GM19455 (cell line): ENCODE results near the gene MAP3K19.
"Not testable (repeated sequence)": the region's sequence is repeated elsewhere in the genome, so short reads cannot be mapped to it uniquely, and the experiment has no call there.

ENCODE experiments used
- ATAC-seq: cut with Tn5 transposase; IDR thresholded peaks from one replicate; pipeline ENCODE4 v1.9.1; 2021; ENCODE audit not compliant: unreplicated experiment

The MAP3K19 gene

DNA sequence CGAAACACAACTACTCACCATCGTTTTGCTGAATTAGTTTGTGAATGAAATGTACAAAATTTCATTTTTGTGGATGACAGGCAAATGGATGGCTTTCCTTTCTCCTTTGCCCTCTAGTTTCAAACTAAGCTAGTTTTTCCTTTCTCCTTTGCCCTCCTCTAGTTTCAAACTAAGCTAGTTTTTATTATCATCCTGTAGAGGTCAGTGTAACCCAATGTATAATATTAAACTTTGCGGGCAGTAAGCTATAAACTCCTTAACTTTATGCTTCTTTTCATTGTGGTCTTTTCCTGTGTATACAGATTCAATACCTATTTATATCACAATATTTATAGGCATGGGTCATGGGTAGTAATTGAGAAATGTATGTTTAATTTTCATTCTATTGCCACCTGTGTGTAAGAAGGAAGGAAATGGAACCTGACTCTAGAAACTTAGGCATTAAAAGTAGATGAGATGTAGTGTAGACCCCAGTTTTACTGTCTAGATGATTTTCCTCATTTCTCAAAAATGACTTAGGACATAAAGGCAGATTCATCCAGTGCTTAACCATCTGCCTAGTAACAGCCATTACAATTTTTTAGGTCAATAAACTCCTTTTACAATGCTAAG is 58.1 kb downstream of the MAP3K19 start:
- ATAC-seq, result no peak

DNA sequence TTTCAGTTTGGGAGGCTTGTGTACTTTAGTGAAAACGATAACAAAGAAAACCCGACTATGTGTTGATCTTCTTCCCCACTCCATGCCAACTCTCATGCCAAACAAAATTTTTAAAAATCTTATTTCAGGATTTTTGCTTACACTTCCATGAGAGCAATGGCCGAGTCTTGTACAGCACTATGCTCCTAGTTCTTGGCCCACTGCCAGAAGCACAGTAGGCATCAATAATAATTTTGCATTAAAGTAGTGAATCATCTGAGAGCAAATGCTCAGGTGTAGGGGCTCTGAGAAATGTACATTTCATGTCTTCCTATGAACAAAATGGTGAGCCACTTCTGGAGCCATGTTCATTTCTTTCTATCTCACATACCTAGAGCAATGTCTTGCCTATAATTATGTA is 62.2 kb downstream of the MAP3K19 start:
- ATAC-seq, result no peak

DNA sequence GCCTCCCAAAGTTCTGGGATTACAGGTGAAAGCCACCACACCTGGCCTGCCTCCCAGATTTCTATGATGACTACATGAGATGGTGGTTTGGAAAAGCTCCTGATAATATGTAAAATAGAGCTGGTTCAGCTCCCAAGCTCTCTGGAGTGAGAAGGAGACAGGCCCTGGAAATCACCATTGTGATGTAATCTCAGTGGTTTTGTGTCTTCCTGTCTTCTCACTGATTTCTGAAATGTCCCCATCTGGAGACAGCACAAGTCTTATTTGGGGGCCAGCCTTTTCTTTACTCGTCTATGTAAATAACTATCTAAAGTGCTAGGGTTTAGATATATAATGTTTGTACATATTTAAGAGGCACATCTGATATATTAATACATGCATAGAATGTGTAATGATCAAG is 64.6 kb downstream of the MAP3K19 start:
- ATAC-seq, result no peak

DNA sequence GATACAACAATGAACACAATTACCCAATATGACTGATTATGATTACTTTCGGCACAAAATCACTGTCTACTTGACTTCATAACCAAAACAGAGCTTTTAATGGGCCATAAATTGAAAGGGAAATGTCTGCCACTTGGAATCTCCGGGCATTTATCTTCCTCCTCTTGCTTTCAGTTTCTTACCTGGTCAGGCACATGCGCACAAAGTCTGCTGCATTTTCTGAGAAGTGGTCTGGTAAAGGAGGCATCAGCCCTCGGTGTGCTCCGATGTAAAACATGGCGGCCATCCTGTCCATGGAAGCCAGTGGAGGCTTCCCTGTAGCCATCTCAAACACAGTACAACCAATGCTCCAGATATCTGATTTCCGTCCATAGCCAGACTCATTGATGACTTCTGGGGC is 66.6 kb downstream of the MAP3K19 start:
- no peak for ATAC-seq

DNA sequence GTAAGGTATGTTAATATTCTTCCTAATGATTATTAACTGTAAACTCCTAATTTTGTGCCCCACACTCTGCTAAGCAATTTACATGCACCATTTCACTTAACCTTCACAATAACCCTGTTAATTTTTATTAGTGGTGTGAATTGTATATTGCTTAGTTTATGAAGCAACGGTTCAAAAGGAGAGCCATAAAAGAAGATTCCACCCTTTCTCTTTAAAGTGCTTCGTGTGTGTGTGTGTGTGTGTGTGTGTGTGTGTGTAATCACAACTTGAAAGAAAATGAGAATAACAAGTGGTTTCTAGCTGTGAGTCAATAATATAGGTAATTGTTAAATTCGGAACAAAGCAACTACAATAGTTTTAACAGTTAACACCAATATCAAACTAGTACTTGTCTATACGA is 68.0 kb downstream of the MAP3K19 start:
- ATAC-seq, result no peak

DNA sequence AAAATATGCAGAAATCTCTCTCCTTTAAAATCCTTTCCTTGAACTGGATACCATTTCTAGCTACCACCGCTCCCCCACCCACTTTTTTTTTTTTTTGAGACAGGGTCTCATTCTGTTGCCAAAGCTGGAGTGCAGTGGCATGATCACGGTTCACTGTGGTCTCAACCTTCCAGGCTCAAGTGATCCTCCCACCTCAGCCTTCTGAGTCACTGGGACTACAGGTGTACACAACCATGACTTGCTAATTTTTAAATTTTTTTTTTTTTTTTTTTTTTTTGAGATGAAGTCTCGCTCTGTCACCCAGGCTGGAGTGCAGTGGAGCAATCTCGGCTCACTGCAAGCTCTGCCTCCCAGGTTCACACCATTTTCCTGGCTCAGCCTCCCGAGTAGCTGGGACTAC is 70.1 kb downstream of the MAP3K19 start:
- not testable (repeated sequence) for ATAC-seq

DNA sequence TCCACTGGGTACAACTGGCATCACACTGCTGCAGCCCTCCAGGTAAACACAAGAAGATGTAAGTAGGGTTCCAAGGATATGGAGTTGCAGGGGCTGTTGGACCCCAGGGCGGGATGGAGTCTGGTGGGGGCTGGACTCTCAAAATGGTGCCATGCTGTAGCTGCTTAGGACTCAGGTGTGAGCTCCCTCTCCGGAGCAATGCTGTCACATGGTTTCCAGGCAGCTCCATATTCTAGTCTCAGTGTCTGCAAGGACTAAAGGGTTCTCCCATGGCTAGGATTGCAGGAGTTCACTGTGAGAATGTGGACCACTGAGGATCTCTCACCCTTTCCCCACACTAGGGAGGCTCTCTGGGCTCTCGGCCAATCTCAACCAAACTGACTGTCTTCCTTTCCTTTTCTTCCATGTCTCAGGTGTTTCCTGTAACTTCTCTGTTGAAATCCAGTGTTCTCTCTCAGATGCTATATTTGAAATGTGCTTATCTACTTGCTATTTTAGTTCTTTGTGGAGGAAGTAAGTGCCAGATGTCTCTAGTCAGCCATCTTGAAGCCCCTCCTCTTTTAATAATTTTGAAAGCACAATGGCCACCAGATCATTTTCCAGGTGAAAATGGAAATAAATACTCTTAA is 71.1 kb downstream of the MAP3K19 start:
- no peak for ATAC-seq

DNA sequence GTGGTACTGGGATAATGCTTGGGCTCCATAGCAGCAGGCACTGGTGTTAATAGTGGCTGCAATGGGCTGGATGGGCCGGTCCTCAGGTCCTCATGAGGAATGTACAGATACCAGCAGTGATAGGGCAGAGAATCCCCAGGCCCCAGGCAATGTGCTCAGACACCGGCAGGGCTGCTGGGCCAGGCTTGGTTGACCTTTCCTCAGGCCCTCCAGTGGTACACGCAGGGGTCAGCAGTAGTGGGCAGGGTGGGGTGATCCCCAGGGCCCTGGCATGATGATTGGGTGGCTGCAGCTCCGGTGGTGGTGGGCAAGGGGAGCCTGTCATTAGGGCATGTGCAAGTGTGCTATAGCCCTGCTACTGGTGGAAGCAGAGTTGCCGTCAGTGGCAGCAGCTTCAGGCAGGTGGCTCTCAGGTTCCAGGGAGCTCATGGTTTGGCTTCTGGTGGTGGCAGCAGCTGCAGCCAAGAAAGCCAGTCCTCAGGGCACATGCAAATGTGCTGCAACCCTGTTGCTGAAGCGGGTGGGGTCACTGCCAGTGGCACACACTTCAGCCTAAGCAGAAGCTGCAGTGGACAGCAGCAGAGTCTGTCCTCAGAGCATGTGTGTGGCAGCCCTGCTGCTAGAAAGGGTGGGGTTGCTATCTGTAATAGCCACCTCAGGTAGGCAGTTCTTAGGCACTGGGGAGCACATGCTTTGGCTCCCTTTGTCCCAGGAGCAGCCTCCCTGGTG is 71.8 kb downstream of the MAP3K19 start:
- ATAC-seq, result no peak

DNA sequence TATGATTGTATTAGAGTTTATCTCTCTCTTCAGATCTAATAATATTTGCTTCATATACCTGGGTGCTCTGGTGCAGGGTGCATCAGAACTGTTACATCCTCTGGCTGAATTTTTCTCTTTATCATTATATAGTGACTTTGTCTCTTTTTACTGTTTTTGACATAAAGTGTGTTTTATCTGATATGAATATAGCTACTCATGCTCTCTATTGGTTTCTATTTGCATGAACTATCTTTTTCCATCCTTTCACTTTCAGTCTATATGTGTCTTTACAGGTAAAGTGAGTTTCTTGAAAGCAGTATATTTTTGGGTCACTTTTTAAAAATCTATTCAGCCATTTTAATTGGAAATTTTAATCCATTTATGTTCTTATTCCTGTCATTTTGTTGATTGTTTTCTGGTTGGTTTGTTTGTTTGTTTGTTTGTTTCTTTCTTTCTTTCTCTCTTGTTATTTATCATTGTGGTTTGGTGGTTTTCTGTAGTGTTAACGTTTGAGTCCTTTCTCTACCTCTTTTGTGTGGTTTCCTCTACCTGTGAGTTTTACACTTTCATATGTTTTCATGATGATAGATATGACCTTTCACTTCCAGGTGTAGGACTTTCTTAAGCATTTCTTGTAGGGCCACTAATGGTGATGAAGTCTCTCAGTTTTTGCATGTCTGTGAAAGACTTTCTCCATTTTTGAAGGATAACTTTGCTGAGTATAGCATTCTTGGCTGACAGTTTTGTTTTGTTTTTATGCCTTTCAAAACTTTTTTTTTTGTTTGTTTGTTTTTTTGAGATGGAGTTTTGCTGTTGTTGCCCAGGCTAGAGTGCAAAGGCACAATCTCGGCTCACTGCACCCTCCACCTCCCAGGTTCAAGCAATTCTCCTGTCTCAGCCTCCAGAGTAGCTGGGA is 73.8 kb downstream of the MAP3K19 start:
- peak; percentile 64 for ATAC-seq

DNA sequence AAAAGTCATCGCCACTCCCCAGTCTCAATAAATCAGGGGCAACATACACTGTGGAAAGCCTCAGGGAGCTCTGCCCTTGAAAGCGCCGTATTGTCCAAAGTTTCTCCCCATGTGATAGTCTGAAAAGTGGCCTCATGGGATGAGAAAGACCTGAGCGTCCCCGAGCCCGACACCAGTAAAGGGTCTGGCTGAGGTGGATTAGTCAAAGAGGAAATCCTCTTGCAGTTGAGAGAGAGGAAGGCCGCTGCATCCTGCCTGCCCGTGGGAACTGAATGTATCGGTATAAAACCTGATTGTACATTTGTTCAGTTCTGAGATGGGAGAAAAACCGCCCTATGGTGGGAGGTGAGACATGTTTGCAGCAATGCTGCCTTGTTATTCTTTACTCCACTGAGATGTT is 80.1 kb downstream of the MAP3K19 start:
- not testable (repeated sequence) for ATAC-seq

DNA sequence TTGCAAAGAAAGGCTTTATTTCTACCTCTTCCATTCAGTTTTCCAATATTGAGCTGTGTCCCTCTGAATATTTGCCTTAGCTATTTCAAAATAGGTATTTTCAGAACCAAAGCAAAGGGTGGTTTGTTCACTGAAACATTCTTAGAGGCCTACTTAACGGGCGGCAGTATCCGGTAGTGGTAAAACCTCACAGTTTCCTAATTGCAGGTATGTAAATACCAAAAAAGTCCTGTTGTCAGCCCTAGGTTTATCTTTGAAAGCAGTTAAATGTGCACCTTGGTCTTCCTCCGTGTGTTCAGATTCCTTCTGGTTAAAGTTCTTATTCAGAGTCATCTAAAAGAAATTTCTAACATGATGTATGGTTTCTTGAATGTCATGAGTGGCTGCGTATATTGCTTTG is 89.8 kb downstream of the MAP3K19 start:
- ATAC-seq, result no peak

DNA sequence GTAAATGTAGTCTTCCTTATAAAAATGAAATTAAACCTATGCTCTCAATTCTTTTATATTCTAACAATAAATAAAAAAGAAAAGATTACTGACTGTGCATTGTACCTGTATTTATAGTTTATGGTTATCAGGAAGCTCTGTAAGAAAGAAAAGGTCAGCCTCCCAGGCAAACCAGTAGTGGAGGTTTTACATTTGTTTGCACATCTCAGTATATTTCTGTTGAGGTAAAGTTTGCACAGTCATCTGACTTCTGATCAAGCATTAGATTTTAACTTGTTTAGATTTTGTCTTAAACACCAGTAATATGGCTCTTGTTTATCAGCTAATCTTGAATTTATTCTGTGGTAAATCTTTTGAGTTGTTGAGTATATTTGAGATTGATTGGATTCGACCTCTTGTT is 91.5 kb downstream of the MAP3K19 start:
- ATAC-seq, result no peak

DNA sequence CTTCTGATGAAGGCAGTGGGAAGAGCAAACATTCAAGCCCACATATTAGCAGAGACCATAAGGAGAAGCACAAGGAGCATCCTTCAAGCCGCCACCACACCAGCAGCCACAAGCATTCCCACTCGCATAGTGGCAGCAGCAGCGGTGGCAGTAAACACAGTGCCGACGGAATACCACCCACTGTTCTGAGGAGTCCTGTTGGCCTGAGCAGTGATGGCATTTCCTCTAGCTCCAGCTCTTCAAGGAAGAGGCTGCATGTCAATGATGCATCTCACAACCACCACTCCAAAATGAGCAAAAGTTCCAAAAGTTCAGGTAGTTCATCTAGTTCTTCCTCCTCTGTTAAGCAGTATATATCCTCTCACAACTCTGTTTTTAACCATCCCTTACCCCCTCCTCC is 93.2 kb downstream of the MAP3K19 start:
- ATAC-seq, result no peak

DNA sequence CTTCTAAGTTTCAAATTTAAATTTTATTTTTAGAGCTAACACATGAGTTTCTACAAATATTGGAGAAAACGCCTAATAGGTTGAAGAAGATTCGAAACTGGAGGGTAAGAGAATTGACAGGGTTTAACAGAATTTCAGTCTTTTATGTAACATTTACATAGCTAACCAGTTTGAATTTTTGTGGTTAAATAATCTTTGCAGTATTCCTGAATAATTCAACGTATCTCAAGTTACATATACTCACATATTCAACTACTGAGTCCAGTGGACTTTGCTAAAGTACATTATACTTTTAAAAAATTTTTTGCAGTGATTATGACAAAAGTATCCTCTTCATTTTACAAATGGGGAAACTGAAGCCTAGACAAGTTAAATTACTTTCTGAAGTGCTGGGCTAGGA is 94.6 kb downstream of the MAP3K19 start:
- ATAC-seq, result no peak

DNA sequence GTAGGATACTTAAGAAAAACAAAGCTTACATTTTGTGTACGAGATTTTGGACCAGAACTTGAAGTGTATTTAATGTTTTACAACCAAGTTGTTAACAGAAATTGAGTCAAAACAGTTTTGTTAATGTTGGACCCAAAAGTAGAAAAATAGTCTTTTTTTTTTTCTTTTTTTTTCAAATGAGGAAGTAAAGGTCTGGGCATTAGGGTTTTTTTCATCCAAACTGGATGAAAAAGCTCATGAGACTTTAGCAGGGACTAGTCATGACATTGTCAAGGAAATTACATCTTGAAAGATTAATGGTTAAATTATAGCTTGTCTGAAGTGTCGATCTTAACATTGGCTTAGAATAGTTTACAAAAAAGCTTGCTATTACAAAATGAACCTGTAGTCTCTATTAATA is 96.4 kb downstream of the MAP3K19 start:
- ATAC-seq, result no peak

DNA sequence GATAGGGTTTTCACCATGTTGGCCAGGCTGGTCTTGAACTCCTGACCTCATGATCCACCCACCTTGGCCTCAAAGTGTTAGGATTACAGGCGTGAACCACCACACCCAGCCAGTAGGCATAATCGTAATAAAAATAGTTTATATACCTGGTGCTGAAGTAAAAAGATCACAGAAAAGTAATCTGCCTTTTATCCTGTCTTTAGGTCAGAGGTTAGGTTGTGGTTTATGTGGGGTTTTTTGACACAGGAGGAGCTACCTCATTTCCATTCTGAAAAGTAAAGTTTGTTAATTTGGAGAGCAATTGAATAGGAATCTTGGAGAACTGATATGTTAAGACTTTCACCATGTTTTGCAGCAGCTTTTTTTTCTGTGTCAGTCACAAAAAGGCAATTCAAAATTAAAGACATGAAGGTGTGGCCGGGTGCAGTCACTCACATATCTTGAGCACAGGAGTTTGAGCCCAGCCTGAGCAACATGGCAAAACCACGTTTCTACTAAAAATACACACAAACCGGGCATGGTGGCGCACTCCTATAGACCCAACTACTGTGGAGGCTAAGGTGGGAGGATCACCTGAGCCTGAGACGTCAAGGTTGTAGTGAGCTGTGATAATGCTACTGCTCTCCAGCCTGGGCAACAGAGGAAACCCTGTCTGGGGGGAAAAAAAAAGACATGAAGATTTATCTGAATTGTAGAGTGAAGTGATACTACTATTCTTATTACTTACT is 97.1 kb downstream of the MAP3K19 start:
- ATAC-seq, result no peak

DNA sequence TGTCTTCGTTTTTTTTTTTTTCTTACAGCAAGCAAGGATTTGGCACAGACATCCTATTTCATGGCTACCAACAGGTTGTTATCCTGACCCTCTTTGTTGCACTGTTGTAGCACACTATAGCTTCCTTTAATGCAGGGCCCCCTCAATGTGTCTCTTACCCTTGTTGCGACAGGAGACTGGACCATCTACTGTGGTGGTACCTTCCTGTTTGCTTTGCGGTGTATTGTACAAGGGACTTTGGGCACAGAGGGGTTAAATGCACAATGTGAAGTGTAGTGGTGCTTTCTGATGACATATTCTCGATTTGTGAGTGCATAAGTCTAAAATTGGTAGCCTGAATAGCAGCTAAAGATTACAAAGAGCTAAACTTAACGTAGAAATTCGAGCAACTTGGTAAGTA is 101.2 kb downstream of the MAP3K19 start:
- no peak for ATAC-seq

DNA sequence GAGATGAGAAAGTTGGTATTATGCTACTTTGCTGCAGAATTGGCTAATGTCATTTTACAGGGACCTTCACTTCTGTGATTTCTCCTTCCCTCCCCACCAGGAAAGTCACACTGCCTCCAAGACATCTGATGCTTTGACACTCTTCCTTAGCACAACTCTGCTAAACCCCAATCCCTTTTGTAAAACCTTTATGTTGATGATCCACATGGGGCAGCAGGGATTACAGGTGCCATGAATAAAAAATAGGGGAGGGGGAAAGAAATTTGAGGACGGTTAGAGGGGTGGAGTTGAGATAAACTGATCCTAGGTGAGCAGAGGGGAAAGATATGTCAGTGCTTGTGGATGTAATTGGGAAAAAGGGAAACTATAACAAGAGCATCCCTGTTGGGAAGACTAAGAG is 102.3 kb downstream of the MAP3K19 start:
- ATAC-seq, result no peak

DNA sequence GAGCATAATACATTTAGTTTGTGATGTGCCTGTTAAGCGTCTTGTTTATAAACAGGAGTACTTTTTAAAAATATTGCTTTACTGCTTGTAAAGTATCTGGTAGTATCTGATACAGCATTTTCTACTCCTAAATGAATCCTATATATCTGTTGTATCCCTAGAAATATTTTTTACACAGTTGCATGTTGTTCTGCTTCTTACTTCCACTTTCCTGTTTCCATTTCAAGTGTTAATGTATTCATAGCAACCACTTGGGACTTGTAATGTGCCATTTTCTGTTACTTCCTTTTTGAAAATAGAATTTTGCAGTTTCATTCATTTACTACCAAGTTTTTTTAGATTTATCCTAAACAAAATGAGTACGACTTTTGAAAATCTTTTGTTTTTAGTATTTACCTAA is 103.7 kb downstream of the MAP3K19 start:
- ATAC-seq, result no peak

DNA sequence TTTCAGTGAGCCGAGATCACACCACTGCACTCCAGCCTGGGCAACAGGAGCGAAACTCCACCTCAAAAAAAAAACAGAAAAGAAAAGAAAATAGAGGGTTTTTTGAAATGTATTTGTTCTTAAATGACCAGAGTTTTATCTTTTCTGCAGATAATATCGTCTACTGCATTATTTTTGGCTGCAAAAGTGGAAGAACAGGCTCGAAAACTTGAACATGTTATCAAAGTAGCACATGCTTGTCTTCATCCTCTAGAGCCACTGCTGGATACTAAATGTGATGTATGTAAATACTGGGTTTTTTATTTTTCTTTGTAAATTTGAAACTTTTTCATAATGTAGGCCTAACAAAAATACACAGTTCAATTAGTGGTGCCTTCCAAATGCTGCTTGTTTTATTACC is 110.6 kb downstream of the MAP3K19 start:
- no peak for ATAC-seq

DNA sequence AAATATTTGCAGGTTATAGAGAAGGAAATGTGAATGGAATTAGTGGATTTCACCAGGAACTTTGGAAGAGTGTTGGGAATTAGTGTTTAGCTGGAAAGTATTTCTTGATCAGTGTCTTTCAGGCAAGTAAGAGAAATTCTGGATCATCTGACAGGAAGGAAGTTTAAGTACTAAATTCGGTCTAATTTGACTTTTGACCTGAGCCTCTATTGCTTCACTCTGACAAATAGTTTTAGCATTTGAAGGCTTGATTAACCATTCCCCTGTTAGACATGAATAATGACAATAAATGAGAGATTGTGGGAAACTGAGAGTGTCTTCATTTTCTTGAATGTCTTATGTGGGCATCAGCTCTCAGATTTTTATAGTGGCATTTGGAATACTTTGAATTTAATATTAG is 112.6 kb downstream of the MAP3K19 start:
- ATAC-seq, result no peak
